IMR-90 (cell line): ENCODE data around the gene CD163L1.

Source experiments
- CTCF ChIP-seq: conservative IDR thresholded peaks from 2 replicates; pipeline ENCODE4 v1.5.1; 2012; ENCODE audit warnings: mild to moderate bottlenecking, low read depth, low read length, improper control_type of control experiment
- MAFK ChIP-seq: IDR thresholded peaks from 2 replicates; pipeline ENCODE4 v1.6.1; 2012; ENCODE audit warnings: low read depth, low read length, improper control_type of control experiment
- NFE2L2 ChIP-seq: fragments of 150-350 bp; IDR thresholded peaks from 2 replicates; pipeline ENCODE4 v1.6.1; 2016; ENCODE audit warnings: low read depth, mild to moderate bottlenecking, low read length
- POLR2A ChIP-seq: IDR thresholded peaks from 2 replicates; pipeline ENCODE4 v1.6.1; 2012; ENCODE audit warnings: mild to moderate bottlenecking, low read depth, low read length
- RAD21 ChIP-seq: IDR thresholded peaks from 2 replicates; pipeline ENCODE4 v1.6.1; 2012; ENCODE audit warnings: low read length, improper control_type of control experiment
- RCOR1 ChIP-seq: IDR thresholded peaks from 2 replicates; pipeline ENCODE4 v1.6.1; 2012; ENCODE audit warnings: mild to moderate bottlenecking, low read length, improper control_type of control experiment; ENCODE audit not compliant: insufficient replicate concordance
- RFX5 ChIP-seq: IDR thresholded peaks from 2 replicates; pipeline ENCODE4 v1.8.0; 2012; ENCODE audit warnings: low read depth, mild to moderate bottlenecking, low read length, moderate library complexity
- USF2 ChIP-seq: fragments of 150-350 bp; IDR thresholded peaks from 2 replicates; pipeline ENCODE4 v1.6.1; 2017; ENCODE audit warnings: mild to moderate bottlenecking, antibody characterized with exemption, low read length, low read depth

DNA sequence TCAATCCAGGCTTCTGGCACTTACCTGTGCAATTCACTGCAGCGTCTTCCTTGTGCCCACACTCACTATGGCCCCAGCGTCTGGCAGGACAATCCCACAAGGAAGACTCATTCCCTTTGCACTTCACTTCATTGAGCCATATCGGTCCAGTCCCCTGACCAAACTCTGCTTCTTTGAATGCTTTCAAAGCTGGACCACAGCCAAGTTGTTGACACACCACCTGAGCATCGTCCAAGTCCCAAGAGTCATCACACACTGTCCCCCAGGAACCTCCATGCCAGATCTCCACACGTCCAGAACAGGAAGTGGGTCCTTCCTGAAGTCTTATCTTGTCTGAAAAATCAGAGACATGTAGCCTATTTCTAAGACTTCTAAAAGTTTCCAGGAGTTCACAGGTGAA lies 39.4 kb upstream of the CD163L1 start:
- no peak for TF ChIP-seq CTCF
- no peak for TF ChIP-seq POLR2A
- no peak for TF ChIP-seq RCOR1
- no peak for TF ChIP-seq RFX5
- TF ChIP-seq USF2, result no peak
- TF ChIP-seq NFE2L2, result no peak
- TF ChIP-seq MAFK, result no peak
- no peak for TF ChIP-seq RAD21
